MM.1S (cell line): ENCODE results near the gene GFER.
A peak's percentile ranks its signal among the peaks of the same experiment; 100 is the strongest.

Experiments
- DNase-seq: peaks from one replicate; pipeline ENCODE4 v3.0.0-alpha.2; 2015
- H2AFZ ChIP-seq: fragments of 300-600 bp; sonication (generic); 2 replicates; pipeline ENCODE4 v1.6.0; 2016; ENCODE audit warnings: antibody characterized with exemption, low read length
- H3F3A ChIP-seq: fragments of 300-600 bp; sonication (generic); 2 replicates; pipeline ENCODE4 v1.6.1; 2016; ENCODE audit warnings: mild to moderate bottlenecking, antibody characterized with exemption, low read length, moderate library complexity, mixed read lengths; ENCODE audit not compliant: insufficient read depth
- H3K27ac ChIP-seq: fragments of 300-600 bp; sonication (generic); 2 replicates; pipeline ENCODE4 v1.5.1; 2016; ENCODE audit warnings: mild to moderate bottlenecking, low read length
- H3K27me3 ChIP-seq: fragments of 300-600 bp; sonication (generic); replicated peaks from 2 replicates; pipeline ENCODE4 v1.6.0; 2016; ENCODE audit warnings: low read length; ENCODE audit not compliant: insufficient read depth
- H3K36me3 ChIP-seq: fragments of 300-600 bp; sonication (generic); replicated peaks from 2 replicates; pipeline ENCODE4 v1.6.1; 2016; ENCODE audit warnings: mild to moderate bottlenecking, low read length, mixed read lengths; ENCODE audit not compliant: insufficient read depth
- H3K4me1 ChIP-seq: fragments of 300-600 bp; sonication (generic); 2 replicates; pipeline ENCODE4 v1.6.1; 2016; ENCODE audit warnings: low read length, mixed read lengths
- H3K4me2 ChIP-seq: fragments of 300-600 bp; sonication (generic); 2 replicates; pipeline ENCODE4 v1.6.0; 2016; ENCODE audit warnings: low read depth, low read length
- H3K4me3 ChIP-seq: fragments of 300-600 bp; sonication (generic); 2 replicates; pipeline ENCODE4 v1.5.1; 2016; ENCODE audit warnings: low read length, mixed read lengths
- H3K79me2 ChIP-seq: fragments of 300-600 bp; sonication (generic); 2 replicates; pipeline ENCODE4 v1.6.1; 2016; ENCODE audit warnings: mixed run types, low read length, mixed read lengths
- H3K9ac ChIP-seq: fragments of 300-600 bp; sonication (generic); 2 replicates; pipeline ENCODE4 v1.6.1; 2016; ENCODE audit warnings: low read length, mixed read lengths
- H3K9me2 ChIP-seq: fragments of 300-600 bp; sonication (generic); replicated peaks from 2 replicates; pipeline ENCODE4 v1.6.1; 2016; ENCODE audit warnings: mild to moderate bottlenecking, low read length, mixed read lengths; ENCODE audit not compliant: insufficient read depth
- H3K9me3 ChIP-seq: fragments of 300-600 bp; sonication (generic); replicated peaks from 2 replicates; pipeline ENCODE4 v1.6.1; 2016; ENCODE audit warnings: mild to moderate bottlenecking, low read length, mixed read lengths; ENCODE audit not compliant: insufficient read depth
- H4K20me1 ChIP-seq: fragments of 300-600 bp; sonication (generic); 2 replicates; pipeline ENCODE4 v1.6.1; 2016; ENCODE audit warnings: mild to moderate bottlenecking, low read length, moderate library complexity, mixed read lengths; ENCODE audit not compliant: insufficient read depth
- CTCF ChIP-seq: fragments of 300-600 bp; sonication (generic); IDR thresholded peaks from 2 replicates; pipeline ENCODE4 v1.5.1; 2016; ENCODE audit warnings: antibody characterized with exemption, low read length, mixed read lengths
- EZH2 ChIP-seq: fragments of 300-600 bp; sonication (generic); optimal IDR thresholded peaks from 2 replicates; pipeline ENCODE3; 2017; ENCODE audit warnings: low read depth, mild to moderate bottlenecking, antibody characterized with exemption, low read length, mixed read lengths
- EZH2phosphoT487 ChIP-seq: fragments of 300-600 bp; sonication (generic); IDR thresholded peaks from 2 replicates; pipeline ENCODE4 v1.6.1; 2018; ENCODE audit warnings: antibody characterized with exemption, low read length

Gene GFER

DNA sequence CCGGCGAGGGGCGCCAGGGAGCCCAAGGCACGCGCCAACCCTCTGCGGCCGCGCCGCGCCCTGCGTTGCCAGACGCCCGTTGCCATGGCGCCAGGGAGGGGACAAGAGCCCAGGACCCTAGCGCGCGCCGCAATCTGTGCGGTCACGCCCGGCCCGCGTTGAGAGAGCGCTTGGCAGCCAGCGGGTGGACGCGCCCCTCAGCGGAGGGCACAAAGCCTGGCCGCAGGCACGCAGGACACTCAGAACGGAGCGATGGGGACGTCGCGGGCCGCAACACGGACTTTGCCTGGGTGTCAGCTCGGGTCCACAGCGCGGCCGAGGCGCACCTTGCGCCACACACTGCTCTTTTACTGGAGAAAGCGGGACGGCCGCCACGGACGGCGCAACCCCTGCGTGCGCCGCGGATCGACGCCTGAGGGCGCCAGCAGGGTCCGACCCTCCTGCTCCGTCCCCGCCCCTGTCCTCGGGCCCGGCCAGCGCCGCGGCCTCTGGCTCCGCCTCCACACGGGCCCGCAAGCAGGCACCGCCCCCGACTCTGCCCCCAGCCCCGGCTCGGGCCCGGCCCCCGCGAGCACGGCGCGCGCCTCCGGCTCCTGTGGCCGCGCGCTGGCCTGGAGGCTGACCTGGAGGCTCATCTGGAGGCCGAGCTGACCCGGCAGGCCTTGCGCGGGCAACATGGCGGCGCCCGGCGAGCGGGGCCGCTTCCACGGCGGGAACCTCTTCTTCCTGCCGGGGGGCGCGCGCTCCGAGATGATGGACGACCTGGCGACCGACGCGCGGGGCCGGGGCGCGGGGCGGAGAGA is at the start of gene GFER:
Gene GFER (plus strand): TSS at position 650 of the 803 bp plus-strand sequence. CDS start 26 bp downstream, at position 676.
- Histone ChIP-seq H4K20me1 (no peaks in the 10 kb centered on the region), H3K79me2 (peaks cover 16% of the 10 kb centered on the region), H3K4me3 (peak within 1 kb of the TSS; percentile 99), H2AFZ (peak within 1 kb of the TSS; percentile 62), H3K36me3 (0 out of 2 replicates have a peak, but pooled peaks cover 4% of the 10 kb centered on the region), H3K9me2 (no peaks in the 10 kb centered on the region), H3F3A (peaks cover 27% of the 10 kb centered on the region), H3K27me3 (peaks cover 39% of the 10 kb centered on the region), H3K9me3 (no peaks in the 10 kb centered on the region), H3K4me1 (peaks cover 16% of the 10 kb centered on the region), H3K4me2 (peak within 1 kb of the TSS; percentile 97), H3K9ac (peak within 1 kb of the TSS; percentile 86), H3K27ac (no peak within 1 kb of the TSS)
- TF ChIP-seq EZH2 (no peak), CTCF (peak; percentile 39)
- DNase-seq = peak; percentile 90

GRCh38 chr16:1936945-1937479 is 47.0 kb upstream of the GFER start:
- H3K27me3 ChIP-seq = no peaks in the 10 kb centered on the region
- TF ChIP-seq EZH2phosphoT487 (no peak), EZH2 (no peak), CTCF (no peak)
- H3K79me2 ChIP-seq = no peaks in the 10 kb centered on the region

GRCh38 chr16:1938316-1938715 is 45.7 kb upstream of the GFER start:
- Histone ChIP-seq H3K9me2 (no peaks in the 10 kb centered on the region), H3K4me2 (no peak overlapping the region), H3K4me1 (no peaks in the 10 kb centered on the region)

More at GRCh38 chr16:1936945-1937479, 47.0 kb upstream of the GFER start:
- H3K4me3 ChIP-seq = no peak overlapping the region
- peaks cover 3% of the 10 kb centered on the region; the same call in 1 of the 2 replicates for H3K36me3 ChIP-seq
- no peak overlapping the region for H3K27ac ChIP-seq
- H3F3A ChIP-seq = no peaks in the 10 kb centered on the region
- no peak overlapping the region for H3K4me2 ChIP-seq
- H3K9me2 ChIP-seq = no peaks in the 10 kb centered on the region
- H3K9ac ChIP-seq = no peak overlapping the region
- H3K9me3 ChIP-seq = no peaks in the 10 kb centered on the region
- H2AFZ ChIP-seq = no peak overlapping the region
- no peaks in the 10 kb centered on the region for H4K20me1 ChIP-seq
- no peak for DNase-seq
- no peaks in the 10 kb centered on the region for H3K4me1 ChIP-seq

More at GRCh38 chr16:1938316-1938715, 45.7 kb upstream of the GFER start:
- H3K9ac ChIP-seq = no peak overlapping the region
- H4K20me1 ChIP-seq = no peaks in the 10 kb centered on the region
- no peaks in the 10 kb centered on the region for H3K27me3 ChIP-seq
- no peaks in the 10 kb centered on the region for H3F3A ChIP-seq
- no peak overlapping the region for H2AFZ ChIP-seq
- no peak overlapping the region for H3K27ac ChIP-seq
- TF ChIP-seq EZH2phosphoT487 = no peak
- TF ChIP-seq EZH2 = no peak
- TF ChIP-seq CTCF = no peak
- peaks cover 3% of the 10 kb centered on the region; the same call in 1 of the 2 replicates for H3K36me3 ChIP-seq
- no peak for DNase-seq
- H3K9me3 ChIP-seq = no peaks in the 10 kb centered on the region
- H3K4me3 ChIP-seq = no peak overlapping the region
- peaks cover 4% of the 10 kb centered on the region for H3K79me2 ChIP-seq
